IPS DF 19.7 (cell line): Measurements from ENCODE around the gene C1orf210.

Source experiments
- DNase-seq: peaks from one replicate; pipeline ENCODE4 v3.0.0-alpha.2; 2013; ENCODE audit warnings: low read depth, low spot score

The C1orf210 gene

DNA sequence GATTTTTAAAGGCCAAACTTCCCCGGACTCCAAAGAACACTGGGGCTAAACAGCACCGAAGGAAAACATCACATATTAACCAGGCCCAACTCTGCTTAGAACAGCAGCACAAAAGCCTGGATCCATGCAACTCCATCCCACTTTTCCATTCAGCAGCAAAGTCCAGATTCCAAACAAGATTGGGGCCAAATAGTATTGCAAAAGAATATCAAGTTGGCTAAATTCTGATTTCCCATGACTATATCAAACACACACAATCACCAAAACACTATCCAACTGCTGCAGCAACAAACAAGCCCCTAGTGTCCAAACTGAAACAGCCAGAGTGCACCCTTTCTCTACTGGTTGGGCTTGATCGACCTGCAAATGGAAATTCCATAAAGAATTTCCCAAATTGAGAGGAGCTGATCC, 35.0 kb downstream of the C1orf210 start:
- no peak for DNase-seq

DNA sequence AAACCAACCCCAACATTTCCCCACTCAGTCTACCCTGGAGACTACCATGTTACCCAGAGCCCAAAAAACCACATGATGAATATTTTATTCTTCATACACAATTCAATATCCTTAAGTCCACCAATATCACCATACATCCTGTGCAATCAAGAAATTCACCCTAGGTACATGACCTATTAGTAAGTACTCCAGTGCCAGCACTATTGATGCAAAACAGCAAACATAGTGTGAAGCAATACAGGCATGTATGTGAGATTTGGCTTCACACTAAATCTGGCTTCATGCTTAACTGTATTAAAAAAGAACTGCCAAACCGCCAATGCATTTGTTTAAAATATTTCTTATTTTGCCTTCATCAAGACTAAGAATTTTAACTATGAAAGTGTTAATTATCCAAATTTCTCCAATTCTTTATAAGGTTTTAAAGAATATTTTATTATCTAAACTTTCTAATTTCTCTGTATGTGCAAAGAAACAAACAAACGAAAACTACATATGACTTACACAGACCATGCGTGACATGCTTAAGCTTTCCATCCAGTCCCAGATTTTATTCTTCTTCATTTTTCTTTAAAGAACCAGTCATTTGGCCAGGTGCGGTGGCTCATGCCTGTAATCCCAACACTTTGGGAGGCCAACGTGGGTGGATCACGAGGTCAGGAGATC, 38.0 kb downstream of the C1orf210 start:
- DNase-seq = no peak

DNA sequence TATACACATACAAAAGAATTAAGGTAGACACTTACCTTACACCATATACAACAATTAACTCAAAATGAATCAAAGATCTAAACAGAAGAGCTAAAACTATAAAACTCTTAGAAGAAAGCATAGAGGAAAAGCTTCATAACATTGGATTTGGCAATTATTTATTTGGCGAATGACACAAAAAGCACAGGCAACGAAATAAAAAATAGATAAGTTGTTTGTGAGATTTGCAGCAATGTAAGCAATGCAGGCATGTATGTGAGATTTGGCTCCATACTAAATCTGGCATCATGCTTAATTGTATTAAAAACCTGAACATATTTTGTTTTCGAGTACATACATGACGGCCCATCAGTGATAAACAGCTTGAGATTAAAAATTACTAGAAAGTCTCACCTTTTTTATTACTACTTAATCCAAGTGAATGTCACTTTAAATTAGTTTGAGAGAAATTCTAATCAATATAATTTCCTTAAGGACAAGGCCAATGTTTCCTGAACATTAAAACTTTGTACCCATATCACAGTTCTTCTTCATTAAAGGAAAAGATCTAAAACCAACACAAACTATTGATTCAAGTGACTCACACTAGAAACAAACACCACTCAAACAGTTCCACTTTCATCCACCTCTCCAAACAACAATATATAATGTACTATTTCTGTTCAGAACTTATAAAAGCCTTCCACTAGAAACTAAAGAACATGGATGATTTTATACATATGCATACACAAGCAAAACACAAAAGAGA, 38.7 kb downstream of the C1orf210 start:
- no peak for DNase-seq

DNA sequence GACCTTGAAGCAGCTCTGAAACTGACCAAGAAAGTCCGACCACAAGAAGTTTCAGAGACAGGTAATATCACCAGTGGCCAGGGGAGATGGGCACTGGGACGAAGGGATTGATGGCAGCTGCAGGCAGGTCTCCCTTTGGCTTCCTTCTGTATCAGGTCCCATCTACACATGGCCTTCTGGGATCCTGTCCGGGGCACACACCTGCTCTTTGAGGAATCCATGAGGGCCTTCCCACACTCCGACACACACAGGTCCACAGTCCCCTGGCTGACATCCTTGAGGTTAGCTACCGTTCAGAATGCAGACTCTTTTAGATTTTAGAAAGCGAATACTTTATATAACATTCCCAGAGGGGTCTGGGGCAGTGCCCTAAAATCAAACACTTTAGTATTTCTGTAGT, 42.1 kb downstream of the C1orf210 start:
- DNase-seq = no peak

DNA sequence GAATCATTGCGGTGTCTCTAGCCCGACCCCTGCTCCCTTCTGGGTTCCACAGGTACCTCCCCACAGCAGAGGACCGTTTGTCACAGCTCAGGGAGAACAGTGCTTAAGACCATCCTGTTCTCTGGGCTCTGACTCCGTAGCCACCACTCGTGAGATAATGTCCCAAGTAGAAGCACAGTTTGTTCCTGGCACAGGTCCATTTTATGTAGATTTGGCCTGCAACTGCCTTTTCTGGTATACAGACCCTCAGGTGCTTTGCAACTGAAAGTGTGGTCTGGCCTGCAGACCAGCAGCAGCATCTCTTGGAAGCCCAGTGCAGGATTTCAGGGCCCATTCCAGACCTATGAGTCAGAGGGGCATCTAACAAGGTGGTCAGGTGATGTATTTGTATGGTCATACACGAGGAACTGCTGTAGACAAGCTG, 44.0 kb downstream of the C1orf210 start:
- DNase-seq = no peak

DNA sequence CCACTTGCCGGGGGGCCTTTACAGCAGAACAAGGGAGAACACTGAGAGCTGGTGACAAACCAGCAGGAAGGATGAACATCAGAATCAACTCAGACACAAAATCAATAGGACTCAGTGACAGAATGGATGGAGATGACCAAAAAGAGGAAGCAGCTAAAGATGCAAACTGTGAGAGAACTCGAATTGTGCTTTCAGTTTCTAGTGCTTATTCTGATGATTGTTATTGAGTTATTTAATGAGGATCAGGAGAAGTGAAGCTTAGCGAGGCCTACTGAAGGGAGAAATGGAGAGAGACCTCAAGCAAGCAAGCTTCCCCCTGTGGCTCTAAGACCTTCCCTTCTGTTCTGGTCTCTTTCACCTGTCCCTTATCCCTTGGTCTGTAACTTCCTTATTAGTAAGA, 45.9 kb downstream of the C1orf210 start:
- DNase-seq = no peak

DNA sequence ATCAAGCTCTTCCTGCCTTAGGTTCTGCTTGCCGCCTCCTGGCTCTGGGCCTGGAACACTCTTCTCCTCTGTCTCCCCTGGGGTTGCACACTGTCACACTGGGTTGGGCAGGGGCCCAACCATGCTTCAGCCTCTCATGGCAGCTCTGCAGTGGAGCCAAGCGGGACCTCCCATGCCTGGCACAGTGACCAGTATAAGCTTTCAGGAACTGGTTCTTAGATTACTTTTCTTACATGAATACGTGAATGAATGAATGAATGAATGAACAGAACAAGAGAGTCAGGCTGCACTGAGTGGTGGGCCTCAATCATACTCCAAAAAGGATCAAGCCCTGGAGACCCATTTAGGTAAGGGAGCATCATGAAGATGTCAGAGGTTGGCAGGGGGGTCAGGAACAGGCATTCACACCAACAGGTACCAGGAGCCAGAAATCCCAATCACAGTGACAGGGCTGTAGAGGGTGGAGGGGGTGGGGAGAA, 46.4 kb downstream of the C1orf210 start:
- no peak for DNase-seq

DNA sequence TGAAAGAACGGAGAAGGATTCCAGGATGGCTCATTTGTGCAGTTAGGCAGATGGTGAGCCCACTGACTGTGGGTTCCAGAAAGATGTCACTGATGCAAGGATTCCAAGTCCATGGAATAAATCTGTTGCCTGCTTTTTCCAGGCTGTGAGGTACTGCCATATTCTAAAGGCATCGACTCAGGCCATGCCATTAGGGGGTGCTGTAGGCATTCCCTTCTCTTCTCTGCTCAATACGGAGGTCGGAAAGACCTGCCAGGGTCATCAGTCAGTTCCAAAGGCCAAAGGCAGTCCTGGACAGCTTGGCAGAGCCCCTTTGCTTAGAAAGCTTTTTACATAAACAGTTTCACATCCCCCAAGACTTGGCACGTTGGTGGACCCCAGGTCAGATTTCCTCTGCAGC, 47.3 kb downstream of the C1orf210 start:
- peak; percentile 47 for DNase-seq

DNA sequence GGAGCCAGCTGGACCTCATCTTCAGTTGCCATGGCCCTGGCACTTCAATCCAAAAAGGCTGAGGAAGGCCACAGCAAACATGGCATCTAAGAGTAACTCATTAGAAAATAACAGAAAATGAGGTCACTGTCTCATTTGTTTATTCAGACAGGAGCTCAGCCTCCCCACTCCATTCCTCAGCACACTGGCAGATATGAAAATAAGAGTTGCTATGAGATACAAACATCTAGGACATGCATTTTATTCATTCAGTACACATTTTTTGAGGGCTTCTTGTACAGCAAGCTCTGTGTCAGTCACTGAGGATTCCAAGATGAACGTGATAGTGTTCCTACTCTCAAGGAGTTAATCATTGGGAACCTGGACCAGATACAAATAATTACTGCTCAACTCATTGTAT, 48.3 kb downstream of the C1orf210 start:
- no peak for DNase-seq

DNA sequence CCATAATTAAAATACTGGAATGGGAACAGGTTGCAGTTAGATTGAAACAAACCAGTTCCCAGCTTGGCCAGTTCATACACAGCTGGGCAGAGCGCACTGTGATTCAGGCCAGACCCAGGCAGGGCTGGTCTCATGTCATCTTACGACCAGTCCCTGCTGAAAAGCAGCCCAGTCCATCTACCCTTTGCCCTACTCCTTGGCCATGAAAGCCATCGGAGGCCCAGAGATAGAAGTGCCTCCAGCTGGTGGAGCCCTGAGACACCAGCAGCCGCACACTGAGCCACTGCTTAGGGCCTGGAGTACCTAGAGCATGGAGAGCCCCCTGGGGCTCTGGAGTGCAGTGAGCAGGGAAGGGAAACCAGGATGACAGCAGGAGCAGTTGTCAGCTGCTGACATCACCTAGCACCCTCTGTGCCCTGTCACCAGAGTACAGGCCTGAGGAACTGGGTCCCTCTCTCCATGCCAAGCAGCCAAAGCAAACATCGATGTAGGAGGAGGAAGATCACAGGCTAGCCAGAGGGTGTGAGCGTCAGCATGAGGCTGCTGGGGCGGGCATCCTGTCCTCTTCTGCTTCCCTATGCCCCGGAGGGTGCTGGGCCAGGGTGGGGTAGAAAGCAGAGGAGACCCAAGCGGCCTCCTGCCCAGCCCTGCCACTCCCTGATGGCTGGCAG, 49.8 kb downstream of the C1orf210 start:
- DNase-seq = no peak

DNA sequence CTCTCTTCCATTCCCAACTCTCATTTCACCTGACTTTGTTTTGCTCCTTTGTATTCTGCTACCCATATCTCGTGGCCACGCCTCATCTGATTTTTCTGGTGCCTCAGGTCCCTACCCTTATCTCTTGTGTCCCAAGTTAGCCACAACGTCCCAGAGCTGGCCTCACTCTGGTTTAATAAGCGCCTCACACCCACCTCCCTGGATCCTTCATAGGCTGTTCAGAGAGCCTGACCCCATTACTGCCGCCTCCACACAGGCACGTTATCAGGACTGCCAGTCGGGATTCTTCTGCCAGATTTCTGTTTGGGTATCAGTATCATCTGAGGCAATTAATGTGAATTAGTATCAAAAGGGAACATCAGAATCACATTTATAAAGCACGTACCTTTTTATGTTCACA, 50.3 kb downstream of the C1orf210 start:
- no peak for DNase-seq

DNA sequence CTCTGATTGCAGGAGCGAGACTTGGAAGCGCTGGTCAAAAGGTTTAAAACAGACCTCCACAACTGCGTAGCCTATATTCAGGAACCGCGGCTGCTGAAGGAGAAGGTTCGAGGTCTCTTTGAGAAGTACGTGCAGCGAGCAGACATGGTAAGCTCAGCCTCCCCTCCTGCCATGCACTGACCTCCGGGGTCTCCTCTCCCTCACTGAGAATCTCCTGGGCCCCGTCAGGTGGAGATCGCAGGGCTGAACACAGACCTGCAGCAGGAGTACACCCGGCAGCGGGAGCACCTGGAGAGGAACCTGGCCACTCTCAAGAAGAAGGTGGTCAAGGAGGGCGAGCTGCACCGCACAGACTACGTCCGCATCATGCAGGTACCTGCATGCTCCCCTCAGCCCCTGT, 51.1 kb downstream of the C1orf210 start:
- DNase-seq = no peak

DNA sequence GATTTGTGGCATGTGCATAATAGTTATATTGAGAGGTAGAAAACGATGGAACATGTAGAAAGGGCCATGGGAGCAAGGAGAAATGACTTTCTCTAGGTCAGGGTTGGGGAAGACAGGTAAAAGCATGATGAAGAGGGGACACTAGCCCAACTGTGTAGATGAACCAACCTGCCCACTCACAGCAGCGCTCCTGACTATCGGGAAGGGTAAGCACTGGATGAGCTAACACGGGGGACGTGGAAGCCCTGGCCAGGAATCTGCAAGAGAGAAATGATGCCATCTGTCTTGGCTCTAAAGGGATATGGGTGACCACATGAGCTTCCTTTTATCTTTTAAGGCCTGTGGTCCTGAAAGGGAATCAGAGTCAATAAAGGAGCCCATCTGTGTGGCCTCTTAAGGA, 51.8 kb downstream of the C1orf210 start:
- DNase-seq = no peak

DNA sequence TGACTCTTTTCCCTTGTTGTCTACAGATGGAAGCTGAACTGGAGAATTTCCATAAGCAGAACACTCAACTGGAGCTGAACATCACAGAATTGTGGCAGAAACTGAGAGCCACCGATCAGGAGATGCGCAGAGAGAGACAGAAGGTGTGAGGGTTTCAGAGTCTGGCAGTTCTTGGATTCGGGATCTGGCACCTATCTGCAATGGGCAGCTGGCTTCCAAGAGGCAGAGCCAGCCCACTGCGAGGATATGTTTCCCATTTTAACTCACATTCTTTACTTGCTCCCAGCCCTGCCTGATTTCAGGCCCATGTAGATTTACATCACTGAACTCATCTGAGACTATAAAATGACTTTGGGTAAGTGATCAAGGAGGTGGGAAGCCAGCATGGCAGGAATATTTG, 52.9 kb downstream of the C1orf210 start:
- DNase-seq = no peak

DNA sequence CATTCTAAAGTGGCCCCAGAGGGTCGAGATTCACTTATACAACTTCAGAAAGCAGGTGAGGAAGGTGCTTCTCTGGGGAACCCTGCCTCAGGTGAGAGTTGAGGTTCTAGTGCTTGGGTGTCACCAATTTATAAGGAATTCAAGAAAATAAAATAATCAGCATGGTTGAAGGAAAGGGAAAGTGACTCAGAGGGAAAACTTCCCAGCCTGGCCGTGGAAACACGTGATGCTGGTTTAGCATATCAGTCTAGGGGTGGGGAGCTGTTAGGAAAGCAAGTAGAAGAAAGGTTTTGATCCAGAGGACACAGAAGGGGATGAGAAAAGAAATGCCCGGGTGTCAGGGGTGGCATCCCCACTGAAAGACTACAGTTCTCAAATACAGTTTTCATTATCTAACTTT, 53.3 kb downstream of the C1orf210 start:
- DNase-seq = no peak
